ENCODE data around the gene SLC38A9.
"Not testable (repeated sequence)": the region's sequence is repeated elsewhere in the genome, so short reads cannot be mapped to it uniquely, and the experiment has no call there.

SLC38A9 gene

DNA sequence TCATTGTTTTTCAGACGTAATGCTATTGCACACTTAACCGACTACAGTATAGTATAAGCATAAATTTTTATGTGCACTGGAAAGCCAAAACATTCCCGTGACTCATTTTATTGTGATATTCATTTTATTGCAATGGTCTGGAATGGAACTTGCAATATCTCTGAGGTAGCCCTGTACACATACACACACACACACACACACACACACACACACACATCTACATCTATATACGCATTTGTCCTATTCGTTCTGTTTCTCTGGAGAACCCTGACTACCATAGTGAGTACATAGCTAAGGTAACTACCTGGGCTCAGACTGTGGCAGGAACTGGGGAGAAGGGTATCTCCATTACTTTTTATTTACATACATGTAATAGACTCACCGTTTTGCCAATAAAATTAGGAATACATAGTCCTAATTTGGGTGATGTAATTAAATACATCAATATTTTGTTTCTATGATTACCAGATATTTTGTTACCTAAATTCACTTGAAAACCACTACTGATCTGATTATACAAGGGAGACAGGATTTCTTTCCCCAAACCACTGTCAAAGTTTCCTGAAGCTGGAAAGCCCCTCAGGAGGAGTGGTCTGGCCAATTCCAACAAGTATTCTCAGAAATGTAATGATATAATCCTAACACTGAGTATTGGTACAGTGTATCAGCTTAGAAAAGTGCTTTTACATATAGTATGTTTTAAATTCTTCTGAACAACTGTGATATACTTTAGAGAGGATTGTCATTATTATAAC lies 103.4 kb downstream of the SLC38A9 start:
- no peak overlapping the region for H3K4me3 ChIP-seq (ENCODE audit: low read depth, low read length)
- TF ChIP-seq, protein P1, sequence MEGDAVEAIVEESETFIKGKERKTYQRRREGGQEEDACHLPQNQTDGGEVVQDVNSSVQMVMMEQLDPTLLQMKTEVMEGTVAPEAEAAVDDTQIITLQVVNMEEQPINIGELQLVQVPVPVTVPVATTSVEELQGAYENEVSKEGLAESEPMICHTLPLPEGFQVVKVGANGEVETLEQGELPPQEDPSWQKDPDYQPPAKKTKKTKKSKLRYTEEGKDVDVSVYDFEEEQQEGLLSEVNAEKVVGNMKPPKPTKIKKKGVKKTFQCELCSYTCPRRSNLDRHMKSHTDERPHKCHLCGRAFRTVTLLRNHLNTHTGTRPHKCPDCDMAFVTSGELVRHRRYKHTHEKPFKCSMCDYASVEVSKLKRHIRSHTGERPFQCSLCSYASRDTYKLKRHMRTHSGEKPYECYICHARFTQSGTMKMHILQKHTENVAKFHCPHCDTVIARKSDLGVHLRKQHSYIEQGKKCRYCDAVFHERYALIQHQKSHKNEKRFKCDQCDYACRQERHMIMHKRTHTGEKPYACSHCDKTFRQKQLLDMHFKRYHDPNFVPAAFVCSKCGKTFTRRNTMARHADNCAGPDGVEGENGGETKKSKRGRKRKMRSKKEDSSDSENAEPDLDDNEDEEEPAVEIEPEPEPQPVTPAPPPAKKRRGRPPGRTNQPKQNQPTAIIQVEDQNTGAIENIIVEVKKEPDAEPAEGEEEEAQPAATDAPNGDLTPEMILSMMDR (IDR thresholded peaks at IDR 0.05; ENCODE audit: borderline replicate concordance, insufficient read depth, low read depth, low read length): no peak

- not testable (repeated sequence) for H3K4me3 ChIP-seq (ENCODE audit: low read depth, low read length)
Observed at GRCh38 chr5:55607309-55607708, 104.8 kb downstream of the SLC38A9 start.

GRCh38 chr5:55604611-55605067 lies 107.5 kb downstream of the SLC38A9 start:
- TF ChIP-seq, protein P1 (IDR thresholded peaks at IDR 0.05; ENCODE audit: borderline replicate concordance, insufficient read depth, low read depth, low read length): no peak
- no peak overlapping the region for H3K4me3 ChIP-seq (ENCODE audit: low read depth, low read length)

DNA sequence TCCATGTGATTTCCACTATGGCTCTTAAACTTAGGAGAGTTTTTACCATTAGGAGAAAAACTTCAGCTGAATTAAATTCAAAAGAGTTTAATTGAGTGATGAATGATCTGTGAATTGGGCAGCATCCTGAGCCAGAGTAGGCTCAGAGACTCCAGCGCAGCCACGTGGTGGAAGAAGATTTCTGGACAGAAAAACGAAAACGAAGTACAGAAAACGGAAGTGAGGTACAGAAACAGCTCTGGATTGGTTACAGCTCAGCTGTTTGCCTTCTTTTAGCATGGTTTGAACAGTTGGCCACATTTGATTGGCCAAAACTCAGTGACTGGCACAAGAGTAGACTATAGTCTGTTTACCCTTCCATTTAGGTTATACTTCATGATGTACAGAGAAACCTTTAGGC lies 108.2 kb downstream of the SLC38A9 start:
- H3K4me3 ChIP-seq (ENCODE audit: low read depth, low read length): no peak overlapping the region
- TF ChIP-seq, protein P1 (IDR thresholded peaks at IDR 0.05; ENCODE audit: borderline replicate concordance, insufficient read depth, low read depth, low read length): no peak

DNA sequence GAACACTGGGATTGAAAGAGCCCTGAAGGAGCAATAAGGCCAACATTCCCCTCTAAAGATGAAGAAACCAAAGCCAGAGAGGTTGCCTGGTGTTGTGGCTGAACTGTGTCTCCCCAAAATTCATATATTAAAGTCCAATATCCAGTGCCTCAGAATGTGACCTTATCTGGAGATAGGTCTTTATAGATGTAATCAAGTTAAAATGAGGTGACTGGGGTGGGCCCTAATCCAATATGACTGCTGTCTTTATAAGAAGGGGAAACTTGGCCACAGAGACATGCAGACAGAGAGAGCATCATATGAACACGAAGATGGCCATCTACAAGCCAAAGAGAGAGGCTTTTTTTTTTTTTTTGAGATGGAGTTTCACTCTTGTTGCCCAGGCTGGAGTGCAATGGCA lies 110.5 kb downstream of the SLC38A9 start:
- TF ChIP-seq, protein P1 (IDR thresholded peaks at IDR 0.05; ENCODE audit: borderline replicate concordance, insufficient read depth, low read depth, low read length): no peak
- no peak overlapping the region for H3K4me3 ChIP-seq (ENCODE audit: low read depth, low read length)

DNA sequence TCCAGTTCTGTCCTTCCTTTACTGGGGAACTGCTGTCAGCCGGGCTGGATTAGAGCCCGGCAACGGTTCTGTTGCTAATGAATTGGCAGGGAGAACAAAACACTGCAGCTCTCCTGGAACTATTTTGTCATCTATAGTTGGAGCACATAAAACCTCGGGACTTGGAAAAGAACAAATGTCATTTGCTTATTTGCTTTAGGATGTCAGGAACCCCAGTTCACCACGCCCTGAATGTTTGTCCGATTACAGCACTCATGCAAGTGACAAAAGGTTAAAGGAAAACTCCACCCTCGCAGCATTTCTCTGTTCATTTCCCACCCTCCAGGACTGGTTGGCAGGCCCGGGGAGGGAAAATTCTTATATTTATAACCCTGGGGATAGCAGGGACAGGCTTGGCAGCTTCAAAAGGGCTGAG lies 110.9 kb downstream of the SLC38A9 start:
- TF ChIP-seq, protein P1 (IDR thresholded peaks at IDR 0.05; ENCODE audit: borderline replicate concordance, insufficient read depth, low read depth, low read length): no peak
- H3K4me3 ChIP-seq (ENCODE audit: low read depth, low read length): no peak overlapping the region

DNA sequence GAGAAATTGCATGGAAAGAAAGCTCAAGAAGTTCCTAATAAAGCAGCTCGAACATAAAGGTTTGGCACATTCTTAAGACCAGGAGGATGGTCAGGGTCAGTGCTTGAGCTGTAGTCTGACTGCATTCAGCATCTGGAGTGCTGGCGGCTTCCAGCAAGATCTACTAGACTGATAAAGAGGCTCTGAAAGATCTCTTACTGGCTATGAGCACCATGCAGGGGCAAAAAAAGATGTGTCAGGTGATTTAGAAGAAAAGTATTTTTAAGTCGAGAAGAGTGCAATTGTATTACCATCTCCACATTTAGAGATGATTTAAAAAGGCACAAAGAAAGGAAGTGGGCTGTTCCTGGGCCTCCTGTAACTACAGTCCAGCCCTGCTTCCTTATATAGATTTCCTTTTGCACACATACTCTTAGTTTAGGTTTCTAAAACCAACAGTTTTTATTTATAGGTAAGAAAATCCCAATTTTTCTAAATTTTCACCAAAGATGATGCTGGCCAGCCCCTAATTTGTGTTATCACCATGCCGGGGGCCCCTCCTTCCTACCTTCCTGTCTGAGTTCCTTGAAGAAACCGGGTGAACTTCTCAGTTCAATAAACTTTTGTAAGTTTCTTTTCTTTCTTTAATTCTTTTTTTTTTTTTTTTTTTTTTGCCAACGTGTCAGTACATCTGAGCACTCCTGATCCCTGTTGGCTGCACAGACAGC lies 111.5 kb downstream of the SLC38A9 start:
- H3K4me3 ChIP-seq (ENCODE audit: low read depth, low read length): no peak overlapping the region
- TF ChIP-seq, protein P1 (IDR thresholded peaks at IDR 0.05; ENCODE audit: borderline replicate concordance, insufficient read depth, low read depth, low read length): no peak

All from GM12875 (cell line).